HG03565 (cell line): ENCODE measurements around the gene RGL1.

Experiments
- ATAC-seq: cut with Tn5 transposase; IDR thresholded peaks from one replicate; pipeline ENCODE4 v1.9.1; 2021; ENCODE audit warnings: mild to moderate bottlenecking, moderate library complexity; ENCODE audit not compliant: unreplicated experiment

RGL1 gene

DNA sequence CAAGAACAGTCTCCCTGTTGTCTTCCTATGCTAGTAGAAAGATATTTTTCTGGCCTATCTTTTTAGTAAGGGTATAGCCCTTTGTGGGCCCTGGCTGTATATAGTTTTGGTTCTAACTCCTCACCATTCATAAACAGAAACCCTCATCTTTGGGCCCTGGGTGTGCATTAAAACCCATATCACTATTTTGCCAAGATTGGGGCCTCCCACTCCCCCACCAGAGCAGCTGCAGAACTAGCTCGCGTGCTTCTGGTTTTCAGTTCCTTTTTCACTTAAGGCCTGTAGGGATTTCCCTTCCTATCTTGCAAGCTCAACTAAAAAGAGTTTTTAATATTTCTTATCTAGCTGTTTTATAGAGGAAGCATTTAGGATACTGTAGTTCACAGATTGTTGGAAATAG is 106.4 kb downstream of the RGL1 start:
- ATAC-seq = peak; percentile 50

DNA sequence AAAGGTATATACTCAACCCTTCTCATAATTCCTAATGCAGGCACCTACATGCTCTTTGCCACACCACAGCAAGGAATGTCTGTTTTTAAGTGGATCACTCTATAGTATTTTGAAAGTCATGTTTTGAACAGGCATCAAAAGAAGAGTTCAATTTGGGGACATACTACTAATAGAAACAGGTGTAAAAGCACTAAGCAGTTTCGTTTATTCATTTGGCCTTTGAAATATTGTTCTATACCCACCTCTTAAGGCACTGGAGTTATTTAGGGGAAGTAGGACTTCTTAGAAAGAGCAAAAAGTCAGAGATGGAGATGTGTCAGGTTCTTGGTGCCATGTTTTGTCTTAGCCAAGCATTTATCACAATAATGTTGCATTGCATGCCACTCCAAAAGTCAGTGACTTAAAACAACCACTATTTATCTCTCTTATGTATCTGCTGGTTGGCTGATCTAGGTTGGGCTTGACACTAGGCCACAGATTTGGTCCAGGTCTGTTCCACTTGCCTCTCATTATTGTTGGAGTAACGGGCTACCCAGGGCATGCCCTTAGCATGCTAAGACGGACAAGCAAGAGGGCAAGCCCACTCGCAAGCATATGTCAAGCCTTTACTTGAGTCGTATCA is 107.5 kb downstream of the RGL1 start:
- peak; percentile 44 for ATAC-seq

DNA sequence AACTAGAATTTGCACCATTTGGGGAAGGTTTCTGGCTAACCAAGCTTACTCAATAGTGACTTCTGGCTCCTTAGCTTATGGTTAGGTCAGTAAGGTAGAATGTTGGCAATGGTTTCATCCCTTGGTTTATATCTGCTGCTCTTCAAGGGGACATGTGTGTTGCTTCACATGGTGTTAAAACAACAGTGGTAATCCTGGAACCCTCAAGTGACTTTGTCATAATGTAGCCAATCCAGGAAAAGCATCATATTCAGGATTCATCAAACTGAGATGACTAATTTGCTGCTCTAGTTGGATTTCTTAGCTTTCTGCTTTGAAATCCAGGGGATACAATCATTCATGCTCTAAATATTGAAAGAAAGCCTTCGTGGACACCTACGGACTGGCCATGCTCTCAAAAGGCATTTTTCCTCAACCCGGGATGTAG is 108.7 kb downstream of the RGL1 start:
- ATAC-seq = no peak

DNA sequence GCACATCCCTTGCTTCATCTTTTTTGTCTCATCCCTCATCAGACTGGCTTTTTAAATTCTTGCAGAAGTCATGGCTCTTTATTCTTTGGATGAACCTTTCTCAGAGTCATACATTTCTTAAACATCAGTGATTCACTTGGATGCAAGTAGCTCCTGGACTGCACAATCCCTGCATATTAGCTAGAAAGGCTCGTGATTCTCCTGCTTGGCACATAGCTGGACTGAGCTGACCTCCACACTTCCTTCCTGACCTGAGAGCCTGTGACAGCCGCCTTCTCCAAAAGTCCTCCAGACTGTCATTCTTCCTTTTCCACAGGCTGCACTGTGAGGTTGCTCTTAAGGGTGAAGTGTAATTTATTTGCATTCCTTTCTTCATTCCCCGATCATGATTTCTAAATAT is 109.4 kb downstream of the RGL1 start:
- no peak for ATAC-seq

DNA sequence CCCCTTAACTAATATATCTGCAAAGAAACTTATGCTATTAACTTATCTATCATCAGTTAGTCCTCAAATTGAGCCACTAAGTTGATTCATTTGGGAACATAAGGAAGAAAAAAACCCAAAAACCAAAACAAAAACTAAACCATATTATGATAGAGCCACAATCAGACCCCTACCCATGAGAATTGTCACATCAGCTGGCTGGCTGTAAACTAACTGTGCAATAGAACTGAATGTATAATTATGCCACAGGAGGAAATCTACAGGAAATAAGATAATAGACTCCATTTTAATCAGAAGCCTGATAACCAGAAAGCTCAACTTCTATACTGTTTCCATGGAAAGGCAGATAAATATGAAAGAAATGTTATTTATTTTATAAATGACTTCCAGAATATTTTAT is 110.0 kb downstream of the RGL1 start:
- ATAC-seq = no peak

DNA sequence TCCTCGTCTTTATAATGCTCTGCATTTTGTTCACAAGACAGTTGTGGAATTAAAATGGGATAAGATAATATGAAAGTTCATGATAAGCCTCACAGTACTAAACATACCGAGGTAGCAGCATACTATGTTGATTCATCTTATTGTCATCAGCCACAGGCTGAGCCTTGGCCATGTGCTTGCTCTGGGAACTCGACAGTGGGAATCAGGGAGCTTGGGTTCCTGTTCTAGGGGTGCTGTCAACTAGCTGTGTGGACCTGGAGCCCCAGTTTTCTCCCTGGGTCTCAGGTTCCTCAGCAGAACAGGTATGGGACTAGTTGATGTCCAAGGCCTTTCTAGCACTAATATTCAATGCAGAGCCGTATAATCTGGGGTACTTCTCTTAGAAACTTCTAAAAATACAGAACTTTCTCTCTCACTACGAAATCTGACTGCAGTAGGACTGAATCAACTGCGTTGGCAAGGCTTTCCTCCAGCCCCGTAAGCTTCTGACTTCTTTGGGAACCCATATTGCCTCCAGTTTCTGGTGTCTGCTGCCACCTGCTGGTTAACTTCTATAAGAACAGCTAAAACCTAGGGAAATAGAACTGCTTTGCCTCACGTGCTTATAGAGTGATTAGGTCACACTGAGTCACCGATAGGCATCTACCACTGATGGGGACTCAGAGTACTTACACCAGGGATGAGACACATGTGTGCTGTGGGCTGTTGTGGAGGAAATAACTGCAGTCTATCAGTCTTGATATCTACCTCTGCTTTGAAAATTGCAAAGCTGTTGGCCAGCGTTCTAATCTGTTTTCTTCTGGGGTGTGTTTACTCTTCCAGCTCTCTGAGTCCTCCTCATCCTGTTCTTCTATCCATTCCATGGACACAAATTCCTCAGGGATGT is 110.9 kb downstream of the RGL1 start:
- peak; percentile 39 for ATAC-seq

DNA sequence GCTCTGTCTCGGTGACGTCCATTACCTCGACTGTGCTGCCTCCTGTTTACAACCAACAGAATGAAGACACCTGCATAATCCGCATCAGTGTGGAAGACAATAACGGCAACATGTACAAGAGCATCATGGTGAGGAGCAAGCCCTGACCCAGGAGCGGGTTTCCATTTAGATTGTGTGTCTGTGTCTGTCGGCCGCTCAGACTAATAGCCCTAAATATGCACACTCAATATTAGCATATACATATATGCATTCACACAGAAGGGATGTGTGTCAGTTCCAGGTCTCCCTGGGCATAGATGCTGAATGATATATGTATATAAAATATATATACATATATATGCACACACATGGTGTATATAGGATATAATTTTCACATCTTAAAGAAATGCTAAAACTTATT is 111.7 kb downstream of the RGL1 start:
- ATAC-seq = no peak

DNA sequence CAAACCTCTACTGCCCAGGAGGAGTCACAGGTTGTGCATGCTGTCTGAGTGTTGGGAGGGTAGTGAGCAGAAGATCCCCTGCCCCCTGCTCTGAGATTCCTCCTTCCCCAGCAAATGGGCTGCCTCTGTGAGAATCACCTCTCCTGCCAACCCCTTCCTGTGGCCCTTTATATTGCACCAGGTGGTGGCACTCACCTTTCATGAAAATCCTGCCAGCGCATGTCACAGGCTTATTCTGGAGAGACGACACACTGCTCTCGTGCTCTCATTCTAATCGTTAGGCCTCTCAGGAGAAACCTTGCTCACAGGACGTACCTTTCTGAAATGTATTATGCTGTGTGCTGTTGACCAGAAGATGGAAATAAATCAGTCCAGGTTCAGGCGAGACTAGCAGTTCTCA is 113.7 kb downstream of the RGL1 start:
- ATAC-seq = no peak

DNA sequence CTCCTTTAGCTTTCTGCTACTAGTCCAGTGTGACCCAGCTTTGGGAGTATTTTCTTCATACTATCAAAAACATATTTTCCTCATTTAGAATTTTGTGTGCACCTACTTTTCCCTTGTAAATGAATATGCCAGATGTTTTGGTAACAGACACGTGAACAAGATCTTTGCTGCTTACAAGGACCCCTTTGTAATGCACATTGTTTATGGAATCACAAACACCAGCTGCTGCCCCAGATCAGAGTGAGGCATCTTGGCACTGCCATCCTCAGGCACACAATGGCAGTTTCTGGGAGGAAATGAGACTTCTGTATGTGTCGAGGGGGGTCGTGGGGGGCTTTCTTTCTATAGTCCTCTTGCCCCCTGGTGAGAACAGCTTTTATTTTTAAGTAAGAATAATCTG is 115.7 kb downstream of the RGL1 start:
- ATAC-seq = no peak

DNA sequence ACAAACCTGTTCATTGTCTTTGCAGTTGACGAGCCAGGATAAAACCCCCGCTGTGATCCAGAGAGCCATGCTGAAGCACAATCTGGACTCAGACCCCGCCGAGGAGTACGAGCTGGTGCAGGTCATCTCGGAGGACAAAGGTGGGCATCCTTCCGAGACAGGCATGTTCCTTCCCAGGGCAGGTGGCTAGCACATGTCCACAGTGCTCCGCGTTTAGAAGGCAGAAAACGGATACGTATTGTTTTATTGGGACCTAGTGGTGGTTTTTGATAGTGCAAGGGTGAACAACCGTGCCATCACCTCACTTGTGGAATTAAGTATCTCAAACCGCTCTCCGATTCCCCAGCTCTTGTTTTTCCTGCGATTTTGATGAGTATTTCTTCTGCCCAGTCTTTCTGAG is 117.3 kb downstream of the RGL1 start:
- no peak for ATAC-seq

DNA sequence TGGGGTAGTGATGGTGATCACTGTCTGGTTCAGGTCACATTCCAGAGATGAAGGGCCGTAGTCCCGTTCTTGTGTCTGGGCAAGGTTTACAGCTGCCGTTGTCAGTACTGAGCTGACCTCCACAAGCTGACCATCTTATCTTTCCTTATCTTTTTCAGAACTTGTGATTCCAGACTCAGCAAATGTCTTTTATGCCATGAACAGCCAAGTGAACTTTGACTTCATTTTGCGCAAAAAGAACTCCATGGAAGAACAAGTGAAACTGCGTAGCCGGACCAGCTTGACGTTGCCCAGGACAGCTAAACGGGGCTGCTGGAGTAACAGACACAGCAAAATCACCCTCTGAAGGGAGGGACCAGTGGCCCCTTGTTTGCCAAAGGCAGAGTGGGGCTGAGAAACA is 121.0 kb downstream of the RGL1 start:
- no peak for ATAC-seq

DNA sequence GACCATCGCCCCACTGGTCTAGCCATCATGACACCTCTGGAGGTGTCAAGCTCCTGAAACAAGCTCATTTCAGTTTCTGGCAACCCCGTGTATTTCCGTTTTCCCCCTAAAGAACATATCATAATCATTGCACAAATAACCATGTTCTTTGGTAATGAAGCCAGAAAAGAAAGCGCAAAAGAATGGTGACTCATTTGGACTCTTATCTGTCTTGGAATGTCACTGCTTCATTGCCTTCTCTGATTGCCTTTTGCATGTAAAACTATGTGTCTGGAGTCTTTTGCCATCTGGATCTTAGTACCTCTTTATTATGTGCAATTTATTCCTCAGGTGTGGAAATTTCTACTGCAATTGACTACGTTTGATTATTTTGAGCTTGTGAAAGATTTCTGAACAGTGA is 122.1 kb downstream of the RGL1 start:
- ATAC-seq = no peak

DNA sequence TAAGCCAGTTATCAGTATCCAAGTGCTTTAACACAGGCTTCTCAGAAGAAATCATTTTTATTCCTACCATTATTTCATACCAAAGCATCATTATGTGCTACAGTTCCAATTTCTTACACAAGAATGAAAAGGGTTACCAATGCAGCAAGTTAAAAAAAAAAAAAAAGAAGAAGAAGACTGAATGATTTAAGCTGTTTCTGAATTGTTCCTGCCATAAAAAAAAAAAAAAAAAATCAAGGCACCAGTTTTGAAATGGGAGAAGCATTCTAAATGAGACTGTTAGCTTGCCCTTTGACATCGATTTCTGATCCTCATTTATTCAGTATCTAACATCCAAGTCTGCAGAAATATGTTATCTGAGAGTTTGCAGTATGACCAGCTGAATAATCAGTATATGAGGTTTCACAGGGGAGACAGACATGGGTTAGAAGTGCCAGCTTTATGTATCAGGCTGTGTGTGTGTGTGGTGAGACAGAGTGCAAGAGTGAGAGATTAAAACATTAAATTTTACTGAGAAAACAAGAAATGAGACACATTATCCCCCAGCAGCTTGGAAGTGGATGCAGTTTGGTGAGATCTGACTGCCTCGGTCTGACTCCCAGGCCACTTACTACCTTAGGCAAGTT is 126.8 kb downstream of the RGL1 start:
- ATAC-seq = no peak

DNA sequence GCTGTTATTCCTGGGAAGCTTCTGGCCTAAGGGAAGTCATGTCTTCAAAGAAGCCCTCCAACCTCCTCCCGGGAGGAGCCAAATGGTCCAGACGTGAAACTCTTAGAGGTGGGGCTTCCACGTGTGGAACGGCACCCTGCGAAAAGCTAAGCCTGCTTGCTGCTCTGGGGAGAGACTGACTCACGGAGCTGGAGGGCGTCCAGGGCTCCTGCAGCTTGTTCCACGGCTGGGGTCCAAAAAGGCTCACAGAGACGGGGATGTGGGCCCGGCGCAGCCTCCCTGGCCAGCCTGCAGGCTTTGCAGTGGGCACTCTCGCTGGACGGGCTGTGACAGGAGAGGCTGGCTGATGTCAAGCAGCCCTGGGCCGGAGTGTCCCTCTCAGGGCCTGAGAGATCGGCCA is 127.5 kb downstream of the RGL1 start:
- ATAC-seq = no peak

DNA sequence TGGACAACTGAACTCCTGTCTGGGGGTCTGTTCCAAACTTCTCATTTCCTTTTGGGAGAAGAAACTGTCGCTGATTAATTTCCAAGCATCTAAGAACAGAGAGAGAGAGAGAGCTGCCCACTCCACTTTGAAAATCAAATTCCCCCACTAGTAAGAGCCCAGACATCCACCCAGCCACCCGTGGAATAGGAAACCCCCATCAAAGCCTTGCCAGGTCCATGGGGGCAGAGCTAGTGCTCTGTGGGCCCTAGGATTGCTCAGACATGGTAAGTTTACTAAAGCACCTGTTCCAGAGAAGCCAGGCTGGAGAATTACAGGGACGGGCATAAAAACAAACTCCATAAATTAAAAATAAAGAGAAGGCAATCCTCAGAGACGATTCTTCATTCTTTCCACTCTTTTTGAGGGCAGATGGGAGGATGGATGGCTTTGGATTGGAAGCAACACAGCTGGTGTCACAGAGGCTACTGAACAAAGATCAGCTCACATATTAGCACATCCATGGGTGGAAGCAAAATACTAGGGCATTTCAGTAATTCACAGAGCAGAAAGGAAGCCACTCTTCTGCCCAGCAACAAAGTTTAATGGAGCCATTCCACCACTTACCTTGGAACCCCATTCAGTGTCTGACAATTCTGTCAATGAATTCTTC is 128.7 kb downstream of the RGL1 start:
- no peak for ATAC-seq

DNA sequence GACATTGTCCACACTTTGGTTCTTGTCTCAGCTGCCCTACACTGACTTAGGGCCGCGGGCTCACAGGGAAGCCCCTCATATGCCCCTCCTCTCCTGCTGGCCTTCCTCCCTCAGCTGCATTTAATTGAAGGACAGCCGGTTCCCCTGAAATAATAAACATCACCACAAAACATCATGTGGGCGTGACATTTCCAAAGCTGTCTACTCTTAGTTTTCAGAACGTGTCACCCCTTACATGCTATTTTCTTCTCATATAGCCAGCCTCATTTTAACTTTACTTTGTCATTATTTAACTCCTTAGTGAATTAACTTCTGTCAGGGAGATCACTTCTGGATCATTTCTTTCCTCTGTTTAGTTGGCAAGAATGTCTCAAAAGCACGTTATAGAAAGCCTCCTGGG is 129.4 kb downstream of the RGL1 start:
- ATAC-seq = no peak

DNA sequence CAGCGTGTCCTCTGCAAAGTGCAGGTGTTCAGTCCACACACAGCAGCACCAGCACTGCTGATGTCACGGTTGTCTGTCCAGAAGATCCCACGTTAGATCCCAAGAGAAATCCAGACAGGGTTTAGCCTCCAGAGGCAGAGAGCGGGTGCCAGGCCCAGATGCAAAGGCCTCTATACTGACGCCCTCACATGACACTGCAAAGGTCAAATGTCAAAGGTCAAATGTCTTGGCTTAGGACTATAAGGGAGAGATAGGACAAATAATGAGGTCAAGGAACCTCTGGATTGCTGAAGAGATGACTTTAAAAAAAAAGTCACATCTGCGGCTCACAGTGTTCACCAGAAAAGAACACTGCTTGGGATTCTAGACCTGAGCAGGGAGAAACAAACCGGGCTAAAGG is 131.1 kb downstream of the RGL1 start:
- ATAC-seq = no peak

DNA sequence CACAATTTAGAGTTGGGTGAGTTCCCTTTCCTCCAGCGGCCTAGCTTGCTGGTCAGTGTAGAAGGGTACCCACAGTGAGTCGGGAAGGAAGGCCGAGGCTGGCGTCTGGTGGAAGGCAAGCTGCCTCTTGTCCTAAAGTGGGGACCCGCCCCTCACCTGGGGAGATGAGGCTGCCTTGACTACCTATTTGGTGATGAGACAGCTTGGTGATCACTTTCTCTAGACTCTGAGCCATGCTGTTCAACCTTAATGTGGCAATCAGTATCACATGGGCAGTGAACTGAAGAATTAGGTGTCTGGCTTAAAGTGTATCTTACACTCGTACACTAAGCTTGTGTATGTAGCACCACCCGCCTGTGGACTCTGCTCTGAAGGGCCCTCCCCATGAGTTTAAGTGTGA is 131.9 kb downstream of the RGL1 start:
- no peak for ATAC-seq

DNA sequence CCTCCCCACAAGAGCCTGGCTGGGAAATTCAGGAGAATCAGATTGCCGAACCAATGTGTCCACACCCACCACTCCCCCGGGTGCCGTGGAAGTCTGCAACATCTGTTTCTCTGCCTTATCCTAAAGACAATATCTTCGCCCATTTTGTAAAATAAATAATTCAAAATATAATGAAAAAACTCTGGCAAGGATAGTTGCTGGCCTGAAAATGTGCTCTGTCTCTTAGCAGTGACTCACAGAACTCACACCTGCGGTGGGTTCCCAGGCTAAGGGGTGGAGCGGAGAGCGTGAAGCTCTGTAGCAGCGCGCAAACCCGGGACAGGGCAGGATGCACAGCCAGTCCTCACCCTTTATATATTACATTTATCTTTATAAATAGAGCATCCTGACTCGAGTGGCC is 132.7 kb downstream of the RGL1 start:
- no peak for ATAC-seq

DNA sequence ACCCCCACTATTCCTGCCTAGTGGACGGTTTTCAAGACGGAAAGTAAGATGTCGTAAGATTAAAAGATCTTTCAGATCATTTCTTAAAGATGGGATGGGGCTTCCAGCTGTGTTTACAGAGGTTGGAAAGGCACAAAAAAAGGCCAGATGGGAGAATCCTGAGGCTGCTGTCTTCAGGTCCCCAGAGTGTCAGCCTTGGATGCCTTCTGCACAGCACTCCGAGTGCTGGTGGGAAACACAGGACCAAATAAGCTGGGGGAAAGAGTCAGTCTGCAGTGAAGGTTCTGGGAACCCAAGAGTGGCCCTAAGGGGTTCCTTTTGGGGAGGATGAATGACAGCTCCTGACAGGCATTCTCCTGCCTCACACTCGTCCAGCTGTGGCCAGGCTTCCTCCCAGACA is 136.1 kb downstream of the RGL1 start:
- no peak for ATAC-seq

DNA sequence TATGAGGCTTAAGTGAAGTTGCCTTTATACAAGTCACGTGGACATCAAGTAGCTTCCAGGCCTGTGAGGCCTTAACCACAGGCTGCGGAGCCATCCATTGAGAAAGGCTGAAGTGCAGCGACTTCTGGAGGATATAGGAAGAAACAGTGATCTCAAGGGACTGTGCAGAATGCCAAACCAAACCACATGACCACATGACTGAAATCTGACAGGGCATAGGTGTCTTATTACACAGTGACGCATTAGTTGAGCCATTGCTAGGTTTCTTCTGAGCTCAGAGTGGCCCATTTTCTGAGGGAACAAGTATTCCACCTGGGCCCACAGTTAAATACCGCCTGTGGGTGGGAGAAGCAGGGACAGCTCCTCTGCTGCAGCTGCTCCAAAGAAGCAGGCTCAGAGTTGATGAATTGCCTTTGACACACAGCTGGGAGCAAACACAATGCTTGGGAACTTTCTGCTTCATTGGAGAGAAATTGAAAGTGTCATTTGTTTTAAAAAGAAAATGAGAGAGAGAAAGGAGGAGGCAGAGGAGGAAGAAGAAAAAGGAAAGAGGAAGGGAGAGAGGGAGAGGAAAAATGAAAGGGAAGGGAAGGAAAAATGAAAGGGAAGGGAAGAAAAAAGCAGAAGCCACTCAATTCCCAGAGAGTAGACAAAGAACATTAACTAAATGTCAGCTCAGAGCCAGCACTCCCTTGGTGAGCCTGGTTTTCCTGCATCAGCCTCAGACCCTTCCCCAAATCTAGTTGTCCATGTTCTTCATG is 138.2 kb downstream of the RGL1 start:
- no peak for ATAC-seq
